GM12801 (cell line): ENCODE data around the gene CACNA1S.

ENCODE experiments used
- CTCF ChIP-seq: IDR thresholded peaks from one replicate; pipeline ENCODE4 v1.5.1; 2011; ENCODE audit warnings: control low read depth; ENCODE audit not compliant: insufficient read length; ENCODE audit errors: extremely low read depth

CACNA1S gene

GRCh38 chr1:201015551-201016091 lies 96.6 kb downstream of the CACNA1S start:
- TF ChIP-seq CTCF = no peak

GRCh38 chr1:201014816-201015200 lies 97.4 kb downstream of the CACNA1S start:
- no peak for TF ChIP-seq CTCF

DNA sequence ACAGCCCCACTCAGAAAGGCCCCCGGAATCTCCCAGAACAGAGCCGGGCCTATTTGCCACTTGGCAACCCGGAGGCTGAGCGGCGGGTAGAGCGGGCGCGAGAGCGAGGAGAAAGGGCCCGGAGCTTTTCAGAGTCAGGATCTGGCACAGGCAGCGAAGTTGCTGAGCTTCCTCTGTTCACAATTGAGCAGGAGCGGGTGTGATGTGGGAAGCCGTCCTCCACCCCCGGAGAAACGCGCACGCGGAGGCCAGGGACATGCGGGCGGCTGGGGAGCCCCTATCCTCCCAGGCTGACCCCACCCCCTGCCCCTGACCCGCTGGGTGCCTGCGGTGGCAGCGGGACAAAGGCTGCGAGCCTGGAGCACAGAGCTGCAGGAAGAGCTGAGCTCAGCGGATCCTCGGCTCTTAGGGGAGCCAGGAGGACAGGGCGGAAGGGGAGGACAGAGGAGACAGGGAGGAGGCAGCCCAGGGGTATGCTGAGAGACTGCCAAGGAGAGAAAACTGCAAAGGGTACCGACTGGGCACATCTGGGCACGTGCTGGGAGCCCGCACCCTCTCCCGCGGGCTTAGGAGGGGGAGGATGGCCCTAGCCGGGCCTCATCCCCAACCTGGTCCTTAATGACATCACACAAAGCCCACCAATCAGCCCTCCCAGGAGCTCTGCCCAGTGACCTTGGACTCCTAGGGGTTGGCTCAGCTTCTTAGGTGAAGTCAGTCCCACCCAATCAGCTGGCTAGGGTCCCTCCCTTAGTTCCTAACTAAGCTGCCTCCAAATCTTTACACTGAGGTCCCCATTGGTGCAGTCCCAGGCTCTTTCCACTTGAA lies 98.0 kb downstream of the CACNA1S start:
- no peak for TF ChIP-seq CTCF

- no peak for TF ChIP-seq CTCF
Observed at GRCh38 chr1:201013031-201013485, 99.2 kb downstream of the CACNA1S start.

- TF ChIP-seq CTCF = no peak
Observed at GRCh38 chr1:201011616-201012015, 100.6 kb downstream of the CACNA1S start.

DNA sequence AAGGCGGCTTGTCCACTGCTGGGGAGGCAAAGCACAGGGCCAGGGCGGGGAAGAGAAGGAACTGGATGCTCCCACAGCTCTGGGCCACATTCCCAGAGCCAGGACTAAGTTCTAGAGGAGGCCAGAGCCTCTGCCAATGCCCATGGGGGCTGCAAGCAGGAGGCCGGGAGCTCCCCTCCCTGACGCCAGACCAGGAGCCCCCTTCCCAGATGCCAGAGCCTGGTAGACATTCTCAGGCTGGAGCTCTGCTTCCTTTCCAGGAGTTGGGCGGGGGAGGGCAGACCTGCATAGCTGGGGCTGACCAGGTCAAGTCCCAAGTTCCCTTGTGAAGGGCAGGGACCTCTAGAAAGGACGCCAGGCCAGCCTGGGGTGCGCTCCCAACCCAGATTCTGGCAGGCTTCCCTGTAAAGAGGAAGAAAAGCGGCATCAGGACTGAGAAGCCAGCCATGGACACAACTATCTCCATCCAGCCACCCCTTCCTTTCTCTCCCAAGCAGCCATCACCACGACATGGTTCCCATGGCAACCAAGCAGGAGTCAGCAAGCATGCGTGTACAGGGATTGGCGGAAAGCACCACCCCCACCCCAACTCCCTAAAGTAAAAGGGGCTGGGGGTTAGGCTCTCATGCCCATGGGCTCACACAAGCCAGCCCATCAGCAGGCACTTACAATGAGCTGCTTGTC lies 102.1 kb downstream of the CACNA1S start:
- no peak for TF ChIP-seq CTCF

GRCh38 chr1:201008666-201009360 lies 103.4 kb downstream of the CACNA1S start:
- no peak for TF ChIP-seq CTCF
